ENCODE measurements around the gene PDE3A. TPM values are rescaled to one million over a fixed set of nuclear protein-coding genes. Genes with fewer than 3 reads are reported as not detected.

PDE3A gene
- total and polyA plus RNA-seq, 10 of the 15 experiments (the other 5 are each of a cell fraction or from before 2014, with no cell fraction given) = 0.01 to 2.6 (median 1.5) TPM

DNA sequence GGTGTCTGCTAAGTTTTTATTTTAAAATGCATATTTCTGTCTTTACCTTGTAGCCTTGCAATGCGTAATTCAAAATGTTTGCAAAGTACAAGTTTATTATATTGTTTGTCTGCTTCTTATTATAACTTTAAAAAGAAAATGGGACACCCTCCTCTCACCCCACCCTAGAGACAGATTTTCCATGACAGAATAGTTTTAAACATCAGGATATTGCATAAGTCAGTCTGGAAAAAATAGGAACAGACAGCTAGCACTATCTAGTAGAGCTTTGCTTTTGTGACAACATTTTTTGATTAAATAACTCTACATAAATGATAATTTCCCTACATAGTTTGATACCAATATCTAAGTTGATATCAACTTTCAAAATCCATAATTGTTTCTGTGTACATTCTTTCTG is 71.3 kb downstream of the PDE3A start:
- intact Hi-C loops (cut with micrococcal nuclease; ENCODE audit: unreplicated experiment) = no loop called here
- in situ Hi-C loops (cut with MboI) = no loop called here
- no peaks in the 10 kb centered on the region for H4K20me1 ChIP-seq (ENCODE audit: control insufficient read depth, insufficient read depth)
- no peaks in the 10 kb centered on the region for H3K36me3 ChIP-seq (ENCODE audit: control insufficient read depth in 2 of 2, insufficient read depth in 2 of 2, low read length in 1 of 2)
- H3K4me2 ChIP-seq (ENCODE audit: control insufficient read depth, insufficient read depth) = no peak overlapping the region
- ATAC-seq (no peak), DNase-seq (ENCODE audit: low read depth, low spot score) (no peak), FAIRE-seq (no peak)
- no peaks in the 10 kb centered on the region for H3K4me1 ChIP-seq (ENCODE audit: control insufficient read depth, insufficient read depth, low read length)
- H3K9ac ChIP-seq (ENCODE audit: control insufficient read depth, insufficient read depth, low read length) = no peak overlapping the region
- ChIA-PET POLR2A (no interaction called here), SMC1A (ENCODE audit: uncharacterized antibody, unreplicated experiment) (no interaction called here), RAD21 (ENCODE audit: unreplicated experiment) (no interaction called here), CTCF (no interaction called here)
- TF ChIP-seq, protein P1, sequence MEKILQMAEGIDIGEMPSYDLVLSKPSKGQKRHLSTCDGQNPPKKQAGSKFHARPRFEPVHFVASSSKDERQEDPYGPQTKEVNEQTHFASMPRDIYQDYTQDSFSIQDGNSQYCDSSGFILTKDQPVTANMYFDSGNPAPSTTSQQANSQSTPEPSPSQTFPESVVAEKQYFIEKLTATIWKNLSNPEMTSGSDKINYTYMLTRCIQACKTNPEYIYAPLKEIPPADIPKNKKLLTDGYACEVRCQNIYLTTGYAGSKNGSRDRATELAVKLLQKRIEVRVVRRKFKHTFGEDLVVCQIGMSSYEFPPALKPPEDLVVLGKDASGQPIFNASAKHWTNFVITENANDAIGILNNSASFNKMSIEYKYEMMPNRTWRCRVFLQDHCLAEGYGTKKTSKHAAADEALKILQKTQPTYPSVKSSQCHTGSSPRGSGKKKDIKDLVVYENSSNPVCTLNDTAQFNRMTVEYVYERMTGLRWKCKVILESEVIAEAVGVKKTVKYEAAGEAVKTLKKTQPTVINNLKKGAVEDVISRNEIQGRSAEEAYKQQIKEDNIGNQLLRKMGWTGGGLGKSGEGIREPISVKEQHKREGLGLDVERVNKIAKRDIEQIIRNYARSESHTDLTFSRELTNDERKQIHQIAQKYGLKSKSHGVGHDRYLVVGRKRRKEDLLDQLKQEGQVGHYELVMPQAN (conservative IDR thresholded peaks at IDR 0.05) = no peak
- TF ChIP-seq SIX5 (IDR thresholded peaks at IDR 0.05; ENCODE audit: low read depth, low read length, severe bottlenecking) (no peak), ETV6 (conservative IDR thresholded peaks at IDR 0.05 in 1 of 2, IDR thresholded peaks at IDR 0.05 in 1 of 2; ENCODE audit: borderline replicate concordance in 1 of 2, low read depth in 1 of 2) (no peak), CHD2 (IDR thresholded peaks at IDR 0.05; ENCODE audit: borderline replicate concordance, low read depth, low read length) (no peak), DPF2 (IDR thresholded peaks at IDR 0.05) (no peak), NFIC (IDR thresholded peaks at IDR 0.05; ENCODE audit: low read depth, low read length) (no peak)
- no peaks in the 10 kb centered on the region for H3K27me3 ChIP-seq (replicated peaks in 1 of 2; ENCODE audit: control insufficient read depth in 2 of 2, insufficient read depth in 2 of 2, low read length in 1 of 2)
- no peak overlapping the region for H3K27ac ChIP-seq (ENCODE audit: control insufficient read depth, insufficient read depth)
- no TSS peak for BruUV-seq (replicated peaks)
- no peaks in the 10 kb centered on the region for H3K9me3 ChIP-seq (replicated peaks; ENCODE audit: control insufficient read depth, insufficient read depth, low read length)
- WGBS (ENCODE audit: insufficient coverage, insufficient replicate concordance, low lambda C conversion rate, missing lambda C conversion rate) = 0% methylated on average over 1 of the region's 1 CpG
- H3K79me2 ChIP-seq (ENCODE audit: control insufficient read depth, insufficient read depth, low read length) = no peaks in the 10 kb centered on the region
- H3K4me3 ChIP-seq = no peak overlapping the region
- no peak overlapping the region for H2AFZ ChIP-seq (ENCODE audit: control insufficient read depth, low read depth, low read length)

DNA sequence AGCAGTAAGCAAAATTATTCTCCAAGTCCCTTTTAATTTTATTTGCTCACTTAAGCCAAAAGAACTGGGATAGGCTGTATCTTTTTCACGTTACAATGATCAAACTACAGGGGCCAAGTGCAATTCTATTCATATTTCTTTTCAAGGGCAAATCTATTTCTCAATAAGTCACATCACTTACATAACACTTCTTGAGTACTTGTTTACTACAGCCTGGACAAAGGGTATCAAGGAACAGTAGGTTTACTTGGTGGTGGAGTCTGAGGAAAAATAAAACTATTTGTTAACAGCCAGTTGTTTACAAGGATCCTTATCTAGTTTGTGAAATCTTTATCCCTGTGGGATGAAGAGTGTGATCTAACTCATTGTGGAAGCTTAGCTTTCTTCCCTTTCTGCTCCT is 72.1 kb downstream of the PDE3A start:
- no peak overlapping the region for H3K4me3 ChIP-seq
- POLR2A ChIA-PET = no interaction called here
- no peak overlapping the region for H3K27ac ChIP-seq (ENCODE audit: control insufficient read depth, insufficient read depth)
- H3K36me3 ChIP-seq (ENCODE audit: control insufficient read depth in 2 of 2, insufficient read depth in 2 of 2, low read length in 1 of 2) = no peaks in the 10 kb centered on the region
- H2AFZ ChIP-seq (ENCODE audit: control insufficient read depth, low read depth, low read length) = no peak overlapping the region
- 0% methylated on average over 1 of the region's 1 CpG for WGBS (ENCODE audit: insufficient coverage, insufficient replicate concordance, low lambda C conversion rate, missing lambda C conversion rate)
- no peak for FAIRE-seq
- RAD21 ChIA-PET (ENCODE audit: unreplicated experiment) = no interaction called here
- DNase-seq (ENCODE audit: low read depth, low spot score) = no peak
- no peak for TF ChIP-seq BMI1 (IDR thresholded peaks at IDR 0.05; ENCODE audit: borderline replicate concordance)
- no peak for TF ChIP-seq ATF7 (IDR thresholded peaks at IDR 0.05; ENCODE audit: low read depth)
- no TSS peak for BruUV-seq (replicated peaks)
- no peaks in the 10 kb centered on the region for H3K79me2 ChIP-seq (ENCODE audit: control insufficient read depth, insufficient read depth, low read length)
- CTCF ChIA-PET = no interaction called here
- H3K27me3 ChIP-seq (replicated peaks in 1 of 2; ENCODE audit: control insufficient read depth in 2 of 2, insufficient read depth in 2 of 2, low read length in 1 of 2) = no peaks in the 10 kb centered on the region
- no peak overlapping the region for H3K4me2 ChIP-seq (ENCODE audit: control insufficient read depth, insufficient read depth)
- in situ Hi-C loops (cut with MboI) (no loop called here), intact Hi-C loops (cut with micrococcal nuclease; ENCODE audit: unreplicated experiment) (no loop called here)
- H3K9ac ChIP-seq (ENCODE audit: control insufficient read depth, insufficient read depth, low read length) = no peak overlapping the region
- H3K9me3 ChIP-seq (replicated peaks; ENCODE audit: control insufficient read depth, insufficient read depth, low read length) = no peaks in the 10 kb centered on the region
- no peak for ATAC-seq
- SMC1A ChIA-PET (ENCODE audit: uncharacterized antibody, unreplicated experiment) = no interaction called here
- H4K20me1 ChIP-seq (ENCODE audit: control insufficient read depth, insufficient read depth) = no peaks in the 10 kb centered on the region
- no peaks in the 10 kb centered on the region for H3K4me1 ChIP-seq (ENCODE audit: control insufficient read depth, insufficient read depth, low read length)
